Nephron (organoid): ENCODE data around the gene P4HTM.

Experiments used
- H3K27ac Mint-ChIP-seq, 3 experiments: 2 replicates each; pipeline ENCODE4 v1.8.0; 2020; ENCODE audit warnings: mixed read lengths in 3 of 3, mild to moderate bottlenecking in 2 of 3, moderate library complexity in 1 of 3
- H3K27me3 Mint-ChIP-seq: 2 replicates; pipeline ENCODE4 v1.8.0; 2021; ENCODE audit warnings: low read depth, mild to moderate bottlenecking, moderate library complexity, mixed read lengths
- H3K36me3 Mint-ChIP-seq: 2 replicates; pipeline ENCODE4 v1.8.0; 2020; ENCODE audit warnings: low read depth, mixed read lengths
- H3K4me1 Mint-ChIP-seq: 2 replicates; pipeline ENCODE4 v1.8.0; 2020; ENCODE audit warnings: mixed read lengths
- H3K4me3 Mint-ChIP-seq, 3 experiments: 2 replicates each; pipeline ENCODE4 v1.8.0; 2020; ENCODE audit warnings: mild to moderate bottlenecking in 3 of 3, mixed read lengths in 3 of 3, moderate library complexity in 2 of 3
- H3K9me3 Mint-ChIP-seq: 2 replicates; pipeline ENCODE4 v1.8.0; 2020; ENCODE audit warnings: mixed read lengths
- TF ChIP-seq, protein P1 (sequence below), 3 experiments: fragments of 200-600 bp; sonication (generic); IDR thresholded peaks; one replicate each; pipeline ENCODE4 v1.5.0; 2021; ENCODE audit warnings: antibody characterized with exemption in 3 of 3; ENCODE audit not compliant: unreplicated experiment in 3 of 3

P4HTM gene

DNA sequence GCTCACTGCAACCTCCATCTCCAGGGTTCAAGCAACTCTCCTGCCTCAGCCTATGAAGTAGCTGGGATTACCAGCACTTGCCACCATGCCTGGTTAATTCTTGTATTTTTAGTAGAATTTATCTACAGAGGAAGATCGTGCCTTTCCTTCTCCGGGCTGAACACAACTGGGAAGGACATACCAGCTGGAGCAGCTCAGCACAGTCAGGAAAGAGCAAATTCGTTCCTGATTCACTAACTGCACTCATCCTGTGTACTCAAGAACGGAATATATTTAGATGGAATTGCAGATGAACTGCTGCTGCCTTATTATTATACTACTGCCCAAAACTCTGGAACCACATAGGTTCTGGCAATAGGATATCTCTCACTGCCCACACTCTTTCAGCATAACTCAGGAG is 27.1 kb upstream of the P4HTM start:
- Mint-ChIP-seq H3K36me3 (peaks cover 42% of the 10 kb centered on the region), H3K27me3 (no peaks in the 10 kb centered on the region), H3K27ac (no peak overlapping the region), H3K9me3 (no peaks in the 10 kb centered on the region), H3K4me3 (no peak overlapping the region), H3K4me1 (peaks cover 3% of the 10 kb centered on the region)
- TF ChIP-seq, protein P1, sequence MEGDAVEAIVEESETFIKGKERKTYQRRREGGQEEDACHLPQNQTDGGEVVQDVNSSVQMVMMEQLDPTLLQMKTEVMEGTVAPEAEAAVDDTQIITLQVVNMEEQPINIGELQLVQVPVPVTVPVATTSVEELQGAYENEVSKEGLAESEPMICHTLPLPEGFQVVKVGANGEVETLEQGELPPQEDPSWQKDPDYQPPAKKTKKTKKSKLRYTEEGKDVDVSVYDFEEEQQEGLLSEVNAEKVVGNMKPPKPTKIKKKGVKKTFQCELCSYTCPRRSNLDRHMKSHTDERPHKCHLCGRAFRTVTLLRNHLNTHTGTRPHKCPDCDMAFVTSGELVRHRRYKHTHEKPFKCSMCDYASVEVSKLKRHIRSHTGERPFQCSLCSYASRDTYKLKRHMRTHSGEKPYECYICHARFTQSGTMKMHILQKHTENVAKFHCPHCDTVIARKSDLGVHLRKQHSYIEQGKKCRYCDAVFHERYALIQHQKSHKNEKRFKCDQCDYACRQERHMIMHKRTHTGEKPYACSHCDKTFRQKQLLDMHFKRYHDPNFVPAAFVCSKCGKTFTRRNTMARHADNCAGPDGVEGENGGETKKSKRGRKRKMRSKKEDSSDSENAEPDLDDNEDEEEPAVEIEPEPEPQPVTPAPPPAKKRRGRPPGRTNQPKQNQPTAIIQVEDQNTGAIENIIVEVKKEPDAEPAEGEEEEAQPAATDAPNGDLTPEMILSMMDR (IDR thresholded peaks at IDR 0.05; ENCODE audit: unreplicated experiment in 3 of 3): no peak

DNA sequence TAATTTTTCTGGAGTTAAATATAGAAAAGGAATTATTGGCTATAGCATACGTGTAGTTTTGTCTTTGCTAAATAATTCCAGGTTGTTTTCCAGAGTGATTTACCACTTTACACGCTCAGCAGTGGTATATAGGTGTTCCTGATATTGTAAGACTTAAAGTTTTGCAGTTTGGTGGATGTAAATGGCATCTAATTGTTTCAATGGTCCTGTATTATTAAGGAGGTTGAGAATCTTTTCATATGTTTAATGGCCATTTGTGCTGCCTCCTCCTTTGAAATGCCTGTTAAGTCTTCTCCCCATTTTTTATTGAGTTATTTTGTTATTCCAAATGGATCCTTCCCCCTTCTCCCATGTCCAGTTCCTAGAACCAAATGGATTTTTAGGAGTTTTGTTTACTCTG is 26.4 kb upstream of the P4HTM start:
- H3K9me3 Mint-ChIP-seq: no peaks in the 10 kb centered on the region
- peaks cover 3% of the 10 kb centered on the region for H3K4me1 Mint-ChIP-seq
- H3K36me3 Mint-ChIP-seq: peaks cover 45% of the 10 kb centered on the region
- no peak overlapping the region for H3K4me3 Mint-ChIP-seq
- TF ChIP-seq, protein P1 (IDR thresholded peaks at IDR 0.05; ENCODE audit: unreplicated experiment in 3 of 3): no peak
- no peak overlapping the region for H3K27ac Mint-ChIP-seq
- H3K27me3 Mint-ChIP-seq: no peaks in the 10 kb centered on the region

DNA sequence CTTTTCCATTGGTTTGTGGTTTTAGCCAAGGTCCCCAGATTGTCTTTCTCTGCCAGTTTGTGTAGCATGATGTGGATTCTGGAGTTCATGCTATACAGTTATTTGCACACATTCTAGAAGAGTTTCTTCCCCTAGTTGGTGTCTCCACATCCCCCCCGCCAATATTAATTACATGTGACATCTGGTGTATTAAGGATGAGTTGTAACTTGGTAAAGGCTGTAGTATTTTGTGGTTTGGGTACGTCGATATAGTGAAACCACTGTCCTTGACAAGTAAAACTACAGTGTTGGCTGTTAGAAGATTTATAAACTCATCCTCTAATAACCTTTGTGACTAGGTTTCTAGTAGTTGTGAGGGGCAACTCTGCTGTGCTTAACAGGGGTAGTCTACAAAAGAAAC is 23.7 kb upstream of the P4HTM start:
- H3K36me3 Mint-ChIP-seq: peaks cover 61% of the 10 kb centered on the region
- H3K9me3 Mint-ChIP-seq: no peaks in the 10 kb centered on the region
- H3K4me1 Mint-ChIP-seq: peaks cover 7% of the 10 kb centered on the region
- H3K4me3 Mint-ChIP-seq: no peak overlapping the region
- no peak overlapping the region for H3K27ac Mint-ChIP-seq
- TF ChIP-seq, protein P1 (IDR thresholded peaks at IDR 0.05; ENCODE audit: unreplicated experiment in 3 of 3): no peak
- H3K27me3 Mint-ChIP-seq: no peaks in the 10 kb centered on the region

DNA sequence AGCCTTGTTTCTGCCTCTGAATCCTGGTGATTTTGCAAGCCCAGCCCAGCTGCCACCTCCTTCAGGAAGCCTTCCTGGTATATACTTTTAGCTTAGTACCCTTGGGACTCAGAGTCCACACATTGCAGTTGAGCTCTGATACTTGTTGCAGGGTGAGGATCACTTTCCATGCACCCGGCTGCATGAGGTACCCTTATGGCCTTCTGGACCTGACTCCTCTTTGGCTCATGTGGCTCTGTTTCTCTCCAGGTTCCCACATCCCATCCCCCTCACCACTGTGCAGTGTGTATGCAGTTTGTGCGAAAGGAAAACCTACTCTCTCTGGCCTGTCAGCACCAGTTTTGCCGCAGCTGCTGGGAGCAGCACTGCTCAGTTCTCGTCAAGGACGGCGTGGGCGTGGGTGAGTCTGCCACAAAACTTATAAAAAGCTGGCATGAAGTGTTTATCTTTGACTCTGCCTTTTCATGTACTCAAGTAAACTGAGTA is 23.1 kb upstream of the P4HTM start:
- Mint-ChIP-seq H3K36me3 (peaks cover 62% of the 10 kb centered on the region), H3K27me3 (no peaks in the 10 kb centered on the region), H3K27ac (no peak overlapping the region), H3K4me1 (peaks cover 7% of the 10 kb centered on the region), H3K4me3 (no peak overlapping the region), H3K9me3 (no peaks in the 10 kb centered on the region)
- TF ChIP-seq, protein P1 (IDR thresholded peaks at IDR 0.05; ENCODE audit: unreplicated experiment in 3 of 3): no peak

DNA sequence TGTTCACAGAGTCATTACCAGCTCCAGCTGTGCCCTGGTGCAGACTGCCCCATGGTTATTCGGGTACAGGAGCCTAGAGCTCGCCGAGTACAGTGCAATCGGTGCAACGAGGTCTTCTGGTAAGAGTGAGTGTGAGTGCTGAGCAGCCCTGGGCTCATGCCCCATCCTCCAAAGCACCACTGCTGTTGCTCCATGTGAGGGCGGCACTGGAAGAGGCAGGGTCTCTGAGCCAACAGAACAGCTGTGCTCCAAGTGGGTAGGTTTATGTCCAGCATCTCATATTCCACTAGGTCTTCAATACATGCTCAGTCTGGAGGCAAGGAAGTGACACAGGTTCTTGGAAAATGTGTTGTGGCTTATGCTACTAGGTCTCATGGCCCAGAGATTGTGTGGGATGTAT is 19.5 kb upstream of the P4HTM start:
- H3K27me3 Mint-ChIP-seq: no peaks in the 10 kb centered on the region
- TF ChIP-seq, protein P1 (IDR thresholded peaks at IDR 0.05; ENCODE audit: unreplicated experiment in 3 of 3): no peak
- no peaks in the 10 kb centered on the region for H3K9me3 Mint-ChIP-seq
- H3K4me3 Mint-ChIP-seq: no peak overlapping the region
- H3K4me1 Mint-ChIP-seq: peaks cover 7% of the 10 kb centered on the region
- peaks cover 74% of the 10 kb centered on the region for H3K36me3 Mint-ChIP-seq
- no peak overlapping the region for H3K27ac Mint-ChIP-seq

DNA sequence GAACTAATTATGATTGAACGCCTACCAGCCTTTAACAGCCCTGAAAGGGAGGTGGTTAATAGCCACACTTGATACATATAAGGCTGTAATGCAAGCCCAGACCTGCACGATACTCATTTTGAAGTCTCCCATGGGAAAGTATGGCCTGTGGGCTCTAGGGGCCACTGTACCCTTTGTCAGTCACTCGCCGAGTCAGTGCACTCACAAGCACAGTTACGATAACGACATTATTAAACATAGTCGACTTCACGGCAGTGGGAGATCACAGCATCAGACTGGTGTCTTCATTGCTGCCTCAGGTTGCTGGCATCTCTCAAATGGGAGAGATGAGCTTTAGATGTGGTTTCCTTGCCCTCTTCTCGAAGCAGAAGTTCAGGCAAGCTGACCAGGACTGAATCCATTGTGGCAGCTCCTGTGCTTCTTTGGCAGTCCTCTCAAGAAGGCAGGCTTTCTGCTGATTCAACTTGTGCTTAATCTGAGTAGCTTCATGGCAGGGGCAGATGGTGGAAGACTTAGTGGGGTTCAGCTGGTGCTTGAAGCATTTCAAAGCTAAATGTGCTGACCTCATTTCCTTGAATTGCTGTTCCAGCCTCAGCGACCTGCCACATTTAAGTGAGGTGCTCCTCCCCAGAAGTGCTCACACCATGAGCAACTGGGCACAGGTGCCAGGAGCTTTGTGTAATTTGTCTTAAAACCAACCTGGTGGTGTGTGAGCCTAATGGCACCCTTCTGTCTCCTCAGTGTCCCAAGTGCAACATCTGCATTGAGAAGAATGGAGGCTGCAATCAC is 15.8 kb upstream of the P4HTM start:
- Mint-ChIP-seq H3K4me1 (peaks cover 4% of the 10 kb centered on the region), H3K27ac (no peak overlapping the region), H3K36me3 (peaks cover 70% of the 10 kb centered on the region), H3K9me3 (no peaks in the 10 kb centered on the region), H3K4me3 (no peak overlapping the region), H3K27me3 (no peaks in the 10 kb centered on the region)
- TF ChIP-seq, protein P1 (IDR thresholded peaks at IDR 0.05; ENCODE audit: unreplicated experiment in 3 of 3): no peak
